GM12878 (cell line): ENCODE measurements around the gene IGHMBP2. TPM values are rescaled to one million over a fixed set of nuclear protein-coding genes. Genes with fewer than 3 reads are reported as not detected.
"Not testable (repeated sequence)": the region's sequence is repeated elsewhere in the genome, so short reads cannot be mapped to it uniquely, and the experiment has no call there.

ENCODE experiments used
- ATAC-seq: fragments of 200-7000 bp; cut with Tn5 transposase; 3 replicates; pipeline ENCODE4 v1.9.1; 2020; ENCODE audit warnings: mild to moderate bottlenecking, moderate library complexity
- BruUV-seq: library from RNA; stranded (reverse); fragments of 400-500 nt; replicated peaks from 2 replicates; lab custom pipeline; 2021; lab: Mats Ljungman, UMichigan
- CTCF ChIA-PET: fragments of 300-600 bp; sonication (Branson Sonifier 250); formaldehyde crosslinking; extraction: SDS; loops from one replicate; lab custom pipeline; 2021; ENCODE audit warnings: inconsistent platforms; lab: Yijun Ruan, JAX
- POLR2A ChIA-PET: fragments of 350-600 bp; formaldehyde crosslinking; extraction: SDS; loops from one replicate; lab custom pipeline; 2021; ENCODE audit warnings: inconsistent platforms; lab: Charles Lee
- RAD21 ChIA-PET: fragments of 300-600 bp; sonication (Branson Sonifier 250); formaldehyde crosslinking; loops from one replicate; lab custom pipeline; 2023; ENCODE audit warnings: antibody characterized with exemption; ENCODE audit not compliant: unreplicated experiment; lab: Charles Lee
- SMC1A ChIA-PET: fragments of 300-600 bp; sonication (Branson Sonifier 250); formaldehyde crosslinking; loops from one replicate; lab custom pipeline; 2023; ENCODE audit not compliant: unreplicated experiment, uncharacterized antibody; lab: Charles Lee
- DNase-seq: peaks from one replicate; pipeline ENCODE4 v3.0.0-alpha.2; 2011; ENCODE audit warnings: low read depth, low spot score
- FAIRE-seq: peaks from 3 replicates; lab custom pipeline; 2011; peaks lifted over from hg19 to GRCh38; lab: Jason Lieb, UNC
- H2AFZ ChIP-seq: 2 replicates; pipeline ENCODE4 v1.6.0; 2011; ENCODE audit warnings: low read depth, low read length, control low read depth; ENCODE audit not compliant: control insufficient read depth
- H3K27ac ChIP-seq: 2 replicates; pipeline ENCODE4 v1.5.1; 2011; ENCODE audit warnings: control low read depth; ENCODE audit not compliant: control insufficient read depth, insufficient read depth
- H3K27me3 ChIP-seq, 2 experiments: replicated peaks in 1 of 2; 2 replicates each; pipeline versions ENCODE4 v1.6.0 to v1.6.1; 2011; ENCODE audit warnings: low read length in 1 of 2; ENCODE audit not compliant: control insufficient read depth in 2 of 2, insufficient read depth in 2 of 2
- H3K36me3 ChIP-seq, 2 experiments: 2 replicates each; pipeline ENCODE4 v1.5.1; 2011; ENCODE audit warnings: low read length in 1 of 2; ENCODE audit not compliant: control insufficient read depth in 2 of 2, insufficient read depth in 2 of 2
- H3K4me1 ChIP-seq: 2 replicates; pipeline ENCODE4 v1.6.1; 2011; ENCODE audit warnings: mild to moderate bottlenecking, low read length, moderate library complexity, mixed read lengths; ENCODE audit not compliant: control insufficient read depth, insufficient read depth
- H3K4me2 ChIP-seq: 2 replicates; pipeline ENCODE4 v1.6.0; 2011; ENCODE audit warnings: control low read depth; ENCODE audit not compliant: control insufficient read depth, insufficient read depth
- H3K4me3 ChIP-seq: fragments of 200-600 bp; sonication (generic); 2 replicates; pipeline ENCODE4 v1.5.1; 2016
- H3K79me2 ChIP-seq: 2 replicates; pipeline ENCODE4 v1.6.0; 2011; ENCODE audit warnings: low read length; ENCODE audit not compliant: control insufficient read depth, insufficient read depth
- H3K9ac ChIP-seq: 2 replicates; pipeline ENCODE4 v1.8.0; 2011; ENCODE audit warnings: low read length, control low read depth, mixed read lengths; ENCODE audit not compliant: control insufficient read depth, insufficient read depth
- H3K9me3 ChIP-seq: replicated peaks from 3 replicates; pipeline ENCODE4 v1.5.1; 2011; ENCODE audit warnings: mild to moderate bottlenecking, low read length; ENCODE audit not compliant: control insufficient read depth, insufficient read depth
- H4K20me1 ChIP-seq: 2 replicates; pipeline ENCODE4 v1.6.0; 2011; ENCODE audit not compliant: control insufficient read depth, insufficient read depth
- MYC ChIP-seq: IDR thresholded peaks from 2 replicates; pipeline ENCODE4 v1.6.1; 2011; ENCODE audit warnings: mild to moderate bottlenecking, low read length, moderate library complexity, inconsistent platforms; ENCODE audit not compliant: insufficient read depth, insufficient replicate concordance, insufficient read length, severe bottlenecking
- NFYB ChIP-seq: IDR thresholded peaks from 2 replicates; pipeline ENCODE4 v1.6.1; 2011; ENCODE audit warnings: low read depth, mild to moderate bottlenecking, low read length, improper control_type of control experiment, moderate library complexity; ENCODE audit not compliant: insufficient read depth
- SRF ChIP-seq, 2 experiments: IDR thresholded peaks; 2 replicates each; pipeline ENCODE4 v1.6.1; 2011; ENCODE audit warnings: low read depth in 2 of 2, low read length in 2 of 2, mild to moderate bottlenecking in 1 of 2, moderate library complexity in 1 of 2
- WGBS: methylation state at CpG from one replicate; pipeline ENCODE4 v1.1.6; 2016; ENCODE audit warnings: low lambda C conversion rate; ENCODE audit not compliant: insufficient replicate concordance, insufficient coverage; ENCODE audit errors: missing lambda C conversion rate; 5-methylcytosine and 5-hydroxymethylcytosine counted together
- in situ Hi-C: fragments of 300-500 bp; cut with MboI; formaldehyde crosslinking; loops from 9 replicates; pipeline ENCODE4 v1.14.3; 2018; ENCODE audit warnings: mixed read lengths
- intact Hi-C: fragments of 100-400 bp; cut with micrococcal nuclease; formaldehyde crosslinking; loops from one replicate; pipeline ENCODE4 v1.14.2; 2022; ENCODE audit not compliant: unreplicated experiment
- polyA plus RNA-seq, 11 experiments: library from polyadenylated mRNA; depleted of rRNA in 4 of 11; unstranded in 6 of 11; stranded (reverse) in 5 of 11; fragments of >200 nt; fragmentation: Nextera tagmentation in 4 of 11; fragmentation: Illumina TruSeq in 1 of 11; extraction: Ambion mirVana in 4 of 11; extraction: Trizol in 1 of 11; gene quantifications; 1 replicate in 1 of 11; 2 replicates in 10 of 11; pipeline versions ENCODE4 v1.2.1 to v1.2.3, GENCODE V29; 2011 to 2016; ENCODE audit warnings: inconsistent platforms in 2 of 11, missing spikeins in 2 of 11, low read depth in 1 of 11
- total RNA-seq, 4 experiments: library from RNA; depleted of rRNA in 3 of 4; stranded (reverse); fragments of >200 nt in 3 of 4; fragmentation: Illumina TruSeq in 1 of 4; extraction: Trizol in 1 of 4; gene quantifications; 2 replicates each; pipeline versions ENCODE4 v1.2.1 to v1.2.3, GENCODE V29; 2013 to 2021
- TF ChIP-seq, protein P1 (sequence below): IDR thresholded peaks from 2 replicates; pipeline ENCODE4 v1.6.1; 2012; ENCODE audit warnings: low read length, inconsistent platforms

Gene IGHMBP2
- total and polyA plus RNA-seq, 10 of the 15 experiments (the other 5 are each of a cell fraction or from before 2014, with no cell fraction given): 1.4 to 20.1 (median 11.2) TPM

GRCh38 chr11:68854273-68854958 lies 49.3 kb upstream of the IGHMBP2 start:
- H2AFZ ChIP-seq: no peak overlapping the region
- SMC1A ChIA-PET: no interaction called here
- no peak for TF ChIP-seq NFYB
- no peak for TF ChIP-seq SRF (IDR thresholded peaks at IDR 0.05; ENCODE audit: low read depth in 2 of 2, low read length in 2 of 2)
- no peak for TF ChIP-seq MYC
- CTCF ChIA-PET: interaction anchor here (1.2 kb wide), 1 partner anchor 25 kb away, joined by 3 read pairs; no protein-coding TSS in a partner anchor
- H3K27ac ChIP-seq: no peak overlapping the region
- intact Hi-C loops: no loop called here
- ATAC-seq (no peak), FAIRE-seq (no peak), DNase-seq (no peak)
- H3K4me2 ChIP-seq: no peak overlapping the region
- peaks cover 0 to 7% of the 10 kb centered on the region in 2 experiments for H3K27me3 ChIP-seq
- no peaks in the 10 kb centered on the region for H3K79me2 ChIP-seq
- RAD21 ChIA-PET: no interaction called here
- H4K20me1 ChIP-seq: no peaks in the 10 kb centered on the region
- POLR2A ChIA-PET: interaction anchor here (0.5 kb wide), 1 partner anchor 12 kb away, joined by 4 read pairs; no protein-coding TSS in a partner anchor
- H3K4me3 ChIP-seq: no peak overlapping the region
- H3K9me3 ChIP-seq: no peaks in the 10 kb centered on the region
- 39% methylated on average over 27 of the region's 42 CpGs for WGBS
- no peaks in the 10 kb centered on the region for H3K36me3 ChIP-seq
- no peaks in the 10 kb centered on the region for H3K4me1 ChIP-seq
- in situ Hi-C loops: no loop called here
- no TSS peak for BruUV-seq
- H3K9ac ChIP-seq: no peak overlapping the region

GRCh38 chr11:68855205-68855981 lies 48.3 kb upstream of the IGHMBP2 start:
- intact Hi-C loops: no loop called here
- CTCF ChIA-PET: no interaction called here
- Histone ChIP-seq H3K4me2 (peak overlapping the region; percentile 77), H3K27me3 (peaks cover 0 to 7% of the 10 kb centered on the region in 2 experiments), H3K27ac (no peak overlapping the region), H3K79me2 (no peaks in the 10 kb centered on the region), H3K9me3 (no peaks in the 10 kb centered on the region), H3K4me3 (peak overlapping the region; percentile 44; the same call in 1 of the 2 replicates), H2AFZ (peak overlapping the region; percentile 52), H3K9ac (no peak overlapping the region), H4K20me1 (no peaks in the 10 kb centered on the region), H3K4me1 (no peaks in the 10 kb centered on the region), H3K36me3 (no peaks in the 10 kb centered on the region)
- WGBS: 12% methylated on average over 48 of the region's 62 CpGs
- peak; percentile 36 for ATAC-seq
- no TSS peak for BruUV-seq
- no peak for DNase-seq
- TF ChIP-seq, protein P1, sequence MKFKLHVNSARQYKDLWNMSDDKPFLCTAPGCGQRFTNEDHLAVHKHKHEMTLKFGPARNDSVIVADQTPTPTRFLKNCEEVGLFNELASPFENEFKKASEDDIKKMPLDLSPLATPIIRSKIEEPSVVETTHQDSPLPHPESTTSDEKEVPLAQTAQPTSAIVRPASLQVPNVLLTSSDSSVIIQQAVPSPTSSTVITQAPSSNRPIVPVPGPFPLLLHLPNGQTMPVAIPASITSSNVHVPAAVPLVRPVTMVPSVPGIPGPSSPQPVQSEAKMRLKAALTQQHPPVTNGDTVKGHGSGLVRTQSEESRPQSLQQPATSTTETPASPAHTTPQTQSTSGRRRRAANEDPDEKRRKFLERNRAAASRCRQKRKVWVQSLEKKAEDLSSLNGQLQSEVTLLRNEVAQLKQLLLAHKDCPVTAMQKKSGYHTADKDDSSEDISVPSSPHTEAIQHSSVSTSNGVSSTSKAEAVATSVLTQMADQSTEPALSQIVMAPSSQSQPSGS: no peak
- RAD21 ChIA-PET: no interaction called here
- SMC1A ChIA-PET: no interaction called here
- no peak for FAIRE-seq
- in situ Hi-C loops: no loop called here
- POLR2A ChIA-PET: no interaction called here

DNA sequence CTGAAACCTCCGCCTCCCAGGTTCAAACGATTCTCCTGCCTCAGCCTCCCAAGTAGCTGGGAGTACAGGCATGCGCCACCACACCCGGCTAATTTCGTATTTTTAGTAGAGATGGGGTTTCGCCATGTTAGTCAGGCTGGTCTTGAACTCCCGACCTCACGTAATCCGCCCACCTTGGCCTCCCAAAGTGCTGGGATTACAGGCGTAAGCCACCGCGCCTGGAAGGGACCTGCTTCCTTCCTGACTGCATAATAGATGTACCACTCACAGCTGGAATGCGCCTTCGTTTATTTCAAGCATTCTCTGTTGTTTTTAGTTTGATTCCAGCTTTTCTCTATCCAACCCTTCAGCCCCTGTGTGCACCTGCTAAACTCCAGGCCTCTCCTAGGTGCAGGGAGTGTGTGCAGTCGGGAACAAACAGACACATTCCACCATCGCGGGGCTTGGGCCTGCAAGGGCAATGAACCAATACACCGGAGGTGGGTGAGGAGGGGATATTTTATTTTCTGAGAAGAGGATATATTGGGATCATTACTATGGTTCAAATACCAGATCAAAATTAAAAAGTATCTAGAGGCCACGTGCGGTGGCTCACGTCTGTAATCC lies 47.2 kb upstream of the IGHMBP2 start:
- H4K20me1 ChIP-seq, H3K9me3 ChIP-seq, in situ Hi-C loops, SMC1A ChIA-PET, BruUV-seq, FAIRE-seq, ATAC-seq, H3K27me3 ChIP-seq, H3K9ac ChIP-seq, RAD21 ChIA-PET, H3K79me2 ChIP-seq, H3K4me2 ChIP-seq, H2AFZ ChIP-seq, H3K36me3 ChIP-seq, CTCF ChIA-PET, H3K27ac ChIP-seq, DNase-seq, H3K4me3 ChIP-seq, POLR2A ChIA-PET, H3K4me1 ChIP-seq, intact Hi-C loops: not testable (repeated sequence)
- 84% methylated on average over 20 of the region's 21 CpGs for WGBS
